Peyer's patch (tissue), 4 donors: ENCODE results near the gene TPRN. TPM values are rescaled to one million over a fixed set of nuclear protein-coding genes. Genes with fewer than 3 reads are reported as not detected.
A peak's percentile ranks its signal among the peaks of the same experiment; 100 is the strongest.

Experiments used
- DNase-seq, 3 donors: peaks; one replicate each; pipeline ENCODE4 v3.0.0-alpha.2; 2017 to 2019
- H3K27ac ChIP-seq, 4 donors: fragments of 200-600 bp; sonication (generic); one replicate each; pipeline ENCODE4 v1.5.1; 2016 to 2019
- H3K27me3 ChIP-seq, 2 donors: fragments of 200-600 bp; sonication (generic); one replicate each; pipeline ENCODE4 v1.5.1; 2019
- H3K36me3 ChIP-seq, 3 donors: fragments of 200-600 bp; sonication (generic); one replicate each; pipeline ENCODE4 v1.5.1; 2016 to 2019
- H3K4me1 ChIP-seq, 4 donors: fragments of 200-600 bp; sonication (generic); one replicate each; pipeline ENCODE4 v1.5.1; 2016 to 2019
- H3K4me3 ChIP-seq, 4 donors: fragments of 200-600 bp; sonication (generic); 1 replicate in 3 of 4; 2 replicates in 1 of 4; pipeline ENCODE4 v1.5.1; 2016 to 2019; ENCODE audit warnings: mild to moderate bottlenecking in 1 of 4
- H3K9me3 ChIP-seq, 4 donors: fragments of 200-600 bp; sonication (generic); one replicate each; pipeline ENCODE4 v1.5.1; 2016 to 2019; ENCODE audit warnings: mild to moderate bottlenecking in 1 of 4
- POLR2A ChIP-seq, 2 donors: fragments of 450-650 bp; IDR thresholded peaks; one replicate each; pipeline ENCODE4 v1.5.1; 2017; ENCODE audit warnings: antibody characterized with exemption in 2 of 2, mild to moderate bottlenecking in 2 of 2, moderate library complexity in 2 of 2
- total RNA-seq, 4 donors: library from RNA; depleted of rRNA; stranded (reverse); fragments of >200 nt; gene quantifications; one replicate each; pipeline ENCODE4 v1.1.0, GENCODE V29; 2016
- TF ChIP-seq, protein P1 (sequence below), 6 experiments: fragments of 450-650 bp in 4 of 6; fragments of 200-600 bp in 2 of 6; sonication (generic) in 1 of 6; IDR thresholded peaks; one replicate each; pipeline ENCODE4 v1.5.1; 2017 to 2019; ENCODE audit warnings: antibody characterized with exemption in 6 of 6, mild to moderate bottlenecking in 3 of 6, moderate library complexity in 1 of 6

Gene TPRN
- total RNA-seq, 4 donors from 2014 or later = 28.1 to 167 (median 130) TPM

DNA sequence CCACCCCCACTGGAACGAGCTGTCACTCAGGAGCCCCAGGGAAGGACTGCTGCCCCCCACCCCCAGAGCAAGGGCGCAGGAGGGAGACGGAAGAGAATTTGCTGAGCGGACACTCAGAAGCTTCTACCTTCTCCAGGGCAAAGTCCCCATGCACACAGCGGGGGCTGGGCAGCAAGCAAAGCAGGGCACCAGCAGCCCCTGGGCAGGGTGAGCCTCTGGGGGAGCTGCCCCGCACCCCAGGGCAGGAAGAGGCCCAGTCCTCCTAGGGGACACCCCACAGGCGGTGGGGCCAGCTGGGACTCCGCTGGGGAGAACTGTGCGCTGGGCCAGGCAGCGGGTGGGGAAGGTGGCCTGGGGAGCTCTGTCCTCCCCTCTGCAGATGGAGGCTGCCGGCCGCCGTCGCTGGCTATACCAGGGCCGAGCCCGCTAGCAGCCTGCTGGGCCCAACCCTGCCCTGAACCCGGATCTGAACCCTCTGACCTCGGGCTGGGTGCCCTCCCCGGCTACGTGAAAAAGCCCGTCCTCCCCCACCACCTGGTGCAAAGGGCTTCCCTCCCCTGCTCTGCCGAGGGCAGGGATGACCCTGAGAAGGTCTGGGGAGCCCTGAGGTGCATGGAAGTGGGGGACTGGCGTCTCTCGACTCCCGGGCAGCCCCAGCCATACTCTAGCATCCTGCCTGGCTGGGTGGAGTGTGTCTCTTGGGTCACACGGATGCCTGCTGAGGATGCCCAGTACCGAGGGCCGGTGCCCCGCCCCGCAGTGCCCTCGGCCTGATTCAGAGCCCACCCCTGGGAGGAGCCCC lies 29.6 kb upstream of the TPRN start:
- peak overlapping the region in 2 of 4 donors; percentile 72 to 80 for H3K27ac ChIP-seq
- no peak for TF ChIP-seq POLR2A (IDR thresholded peaks at IDR 0.05)
- TF ChIP-seq, protein P1, sequence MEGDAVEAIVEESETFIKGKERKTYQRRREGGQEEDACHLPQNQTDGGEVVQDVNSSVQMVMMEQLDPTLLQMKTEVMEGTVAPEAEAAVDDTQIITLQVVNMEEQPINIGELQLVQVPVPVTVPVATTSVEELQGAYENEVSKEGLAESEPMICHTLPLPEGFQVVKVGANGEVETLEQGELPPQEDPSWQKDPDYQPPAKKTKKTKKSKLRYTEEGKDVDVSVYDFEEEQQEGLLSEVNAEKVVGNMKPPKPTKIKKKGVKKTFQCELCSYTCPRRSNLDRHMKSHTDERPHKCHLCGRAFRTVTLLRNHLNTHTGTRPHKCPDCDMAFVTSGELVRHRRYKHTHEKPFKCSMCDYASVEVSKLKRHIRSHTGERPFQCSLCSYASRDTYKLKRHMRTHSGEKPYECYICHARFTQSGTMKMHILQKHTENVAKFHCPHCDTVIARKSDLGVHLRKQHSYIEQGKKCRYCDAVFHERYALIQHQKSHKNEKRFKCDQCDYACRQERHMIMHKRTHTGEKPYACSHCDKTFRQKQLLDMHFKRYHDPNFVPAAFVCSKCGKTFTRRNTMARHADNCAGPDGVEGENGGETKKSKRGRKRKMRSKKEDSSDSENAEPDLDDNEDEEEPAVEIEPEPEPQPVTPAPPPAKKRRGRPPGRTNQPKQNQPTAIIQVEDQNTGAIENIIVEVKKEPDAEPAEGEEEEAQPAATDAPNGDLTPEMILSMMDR (IDR thresholded peaks at IDR 0.05) = no peak
- peaks cover 0 to 69% (median 12%) of the 10 kb centered on the region in 4 donors for H3K4me1 ChIP-seq
- H3K36me3 ChIP-seq = no peaks in the 10 kb centered on the region
- H3K9me3 ChIP-seq = peaks cover 0 to 4% (median 0%) of the 10 kb centered on the region in 4 donors
- H3K27me3 ChIP-seq = peaks cover 0 to 4% of the 10 kb centered on the region in 2 donors
- H3K4me3 ChIP-seq = peak overlapping the region in 2 of 4 donors; percentile 11 to 14
- peak in 1 of 3 donors; percentile 74 for DNase-seq

- Histone ChIP-seq H3K4me1 (peaks cover 0 to 69% (median 8%) of the 10 kb centered on the region in 4 donors), H3K27me3 (peaks cover 0 to 4% of the 10 kb centered on the region in 2 donors), H3K4me3 (peak overlapping the region in 2 of 4 donors; percentile 11 to 14), H3K9me3 (peaks cover 0 to 4% (median 0%) of the 10 kb centered on the region in 4 donors), H3K36me3 (no peaks in the 10 kb centered on the region), H3K27ac (peak overlapping the region in 2 of 4 donors; percentile 72 to 80)
- no peak for DNase-seq
- TF ChIP-seq, protein P1 (IDR thresholded peaks at IDR 0.05) = no peak
- TF ChIP-seq POLR2A (IDR thresholded peaks at IDR 0.05) = no peak
These were observed 28.7 kb upstream of the TPRN start for GRCh38 chr9:137228968-137229896.

GRCh38 chr9:137228506-137228967 lies 28.0 kb upstream of the TPRN start:
- TF ChIP-seq POLR2A (IDR thresholded peaks at IDR 0.05) = no peak
- Histone ChIP-seq H3K27me3 (peaks cover 0 to 4% of the 10 kb centered on the region in 2 donors), H3K36me3 (no peaks in the 10 kb centered on the region), H3K4me1 (peaks cover 0 to 69% (median 11%) of the 10 kb centered on the region in 4 donors), H3K4me3 (no peak overlapping the region), H3K27ac (no peak overlapping the region), H3K9me3 (peaks cover 0 to 4% (median 0%) of the 10 kb centered on the region in 4 donors)
- no peak for DNase-seq

GRCh38 chr9:137227853-137228505 lies 27.4 kb upstream of the TPRN start:
- H3K4me1 ChIP-seq = peaks cover under 1 to 66% (median 12%) of the 10 kb centered on the region in 4 donors
- TF ChIP-seq, protein P1 (IDR thresholded peaks at IDR 0.05) = no peak
- no peak for TF ChIP-seq POLR2A (IDR thresholded peaks at IDR 0.05)
- H3K4me3 ChIP-seq = no peak overlapping the region
- H3K27me3 ChIP-seq = peaks cover 0 to under 1% of the 10 kb centered on the region in 2 donors
- no peak overlapping the region for H3K27ac ChIP-seq
- H3K9me3 ChIP-seq = peaks cover 0 to 2% (median 0%) of the 10 kb centered on the region in 4 donors
- H3K36me3 ChIP-seq = no peaks in the 10 kb centered on the region
- DNase-seq = no peak

DNA sequence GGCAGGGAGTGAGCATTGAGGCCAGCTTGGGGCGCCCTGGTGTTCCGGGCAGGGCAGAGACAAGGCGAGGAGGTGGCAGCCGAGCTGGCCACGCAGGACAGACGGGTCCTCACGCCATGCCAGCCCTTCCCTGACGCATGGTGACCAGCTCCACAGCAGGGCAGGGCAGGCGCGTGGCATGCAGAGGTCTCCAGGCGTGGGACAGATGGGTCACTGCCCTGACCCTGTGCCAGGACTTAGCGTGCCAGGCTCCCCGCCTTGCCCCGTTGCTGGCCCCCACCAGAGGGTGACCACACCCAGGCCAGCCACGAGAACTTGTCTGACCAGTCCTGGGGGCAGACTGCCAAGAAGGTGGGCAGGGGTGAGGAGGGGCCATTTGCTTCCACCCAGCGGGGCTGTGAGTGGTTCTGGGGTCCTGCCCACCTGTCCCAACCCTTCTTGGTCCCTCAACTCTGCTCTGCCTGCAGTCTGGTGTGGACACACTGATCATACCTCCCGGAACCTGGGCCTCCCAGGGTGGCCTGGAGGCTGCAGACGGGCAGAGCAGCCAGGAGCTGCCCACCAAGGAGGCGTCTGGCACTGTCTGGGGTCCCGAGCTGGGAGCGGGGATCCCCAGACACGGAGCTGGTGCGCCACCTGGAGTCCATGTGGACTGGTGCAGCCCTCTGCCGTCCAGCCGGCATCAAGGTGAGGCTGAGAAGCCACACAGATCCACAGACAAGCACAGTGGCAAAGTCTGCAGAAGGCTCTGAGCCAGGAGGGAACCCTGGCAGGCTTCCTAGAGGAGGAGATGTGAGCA lies 26.7 kb upstream of the TPRN start, which contains the start of gene RNF224:
TSS of gene RNF224 (plus strand) at position 449 of the 799 bp plus-strand sequence. CDS start 834 bp downstream, outside the sequence.
- H3K36me3 ChIP-seq = no peaks in the 10 kb centered on the region
- peak; percentile 75 to 92 (median 90) for DNase-seq
- H3K4me1 ChIP-seq = peaks cover 8 to 67% (median 15%) of the 10 kb centered on the region in 4 donors
- no peak within 1 kb of the TSS for H3K4me3 ChIP-seq
- H3K9me3 ChIP-seq = no peaks in the 10 kb centered on the region
- peak within 1 kb of the TSS in 1 of 4 donors; percentile 40 for H3K27ac ChIP-seq
- no peak for TF ChIP-seq POLR2A (IDR thresholded peaks at IDR 0.05)
- TF ChIP-seq, protein P1 (IDR thresholded peaks at IDR 0.05) = peak; percentile 89 to 98 (median 93)
- H3K27me3 ChIP-seq = no peaks in the 10 kb centered on the region
